Subcutaneous adipose tissue (tissue), 4 donors: ENCODE data around the gene HNRNPUL2. TPM values are rescaled to one million over a fixed set of nuclear protein-coding genes. Genes with fewer than 3 reads are reported as not detected.

Source experiments
- total RNA-seq, 4 donors: library from RNA; depleted of rRNA; stranded (reverse); fragments of >200 nt; gene quantifications; one replicate each; pipeline ENCODE4 v1.1.0, GENCODE V29; 2016
- TF ChIP-seq, protein P1 (sequence below): fragments of 450-650 bp; IDR thresholded peaks from one replicate; pipeline ENCODE4 v1.5.1; 2016; ENCODE audit warnings: low read depth, mild to moderate bottlenecking, control low read depth, antibody characterized with exemption, moderate library complexity

The HNRNPUL2 gene
- total RNA-seq, 4 donors from 2014 or later: 21.2 to 35.2 (median 29.3) TPM

DNA sequence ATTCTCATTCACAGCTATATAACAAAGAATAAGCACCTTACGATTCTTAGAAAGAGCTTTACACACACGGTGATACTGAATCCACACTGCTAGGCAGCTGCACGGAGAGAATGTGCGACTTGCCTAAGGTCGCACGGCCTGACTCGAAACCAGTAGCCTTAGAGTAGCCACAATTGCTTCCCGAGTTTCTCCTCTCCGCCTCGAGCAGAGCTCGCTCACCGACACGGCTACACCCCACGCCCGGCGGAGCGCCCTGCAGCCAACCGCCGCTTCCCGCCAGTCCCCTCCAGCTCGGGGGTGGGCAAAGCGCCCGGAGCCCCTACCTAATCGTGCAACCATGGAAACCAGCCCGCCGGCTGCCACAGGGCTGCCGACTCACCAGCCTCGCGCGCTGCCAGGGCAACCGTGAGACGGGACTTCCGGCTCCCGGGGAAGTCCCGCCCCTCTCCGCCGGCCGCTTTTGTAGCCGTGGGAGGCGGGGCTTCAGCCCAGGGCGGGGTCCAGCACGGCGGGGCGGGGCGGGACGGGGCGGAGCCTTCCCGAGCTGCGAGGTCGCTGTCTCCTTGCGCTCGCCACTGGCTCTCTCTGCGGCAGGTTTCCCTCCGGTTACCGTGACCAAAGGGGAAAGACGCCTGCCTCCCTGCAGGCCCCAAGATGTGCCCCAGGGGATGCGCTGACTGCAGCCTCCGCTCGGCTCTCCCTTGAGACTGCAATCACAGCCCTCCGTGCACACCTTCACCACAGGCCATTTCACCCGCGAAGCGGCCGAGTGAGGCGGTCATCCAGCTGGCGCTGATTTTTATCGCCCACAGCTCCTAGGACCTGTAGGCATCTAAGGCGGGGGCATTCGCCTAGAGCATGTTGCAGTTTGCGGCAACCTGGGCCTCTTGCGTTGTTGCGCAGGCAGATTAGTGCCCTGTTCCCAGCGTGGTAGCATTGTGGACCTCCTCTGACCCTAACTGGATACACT, 21.1 kb downstream of the HNRNPUL2 start:
- TF ChIP-seq, protein P1, sequence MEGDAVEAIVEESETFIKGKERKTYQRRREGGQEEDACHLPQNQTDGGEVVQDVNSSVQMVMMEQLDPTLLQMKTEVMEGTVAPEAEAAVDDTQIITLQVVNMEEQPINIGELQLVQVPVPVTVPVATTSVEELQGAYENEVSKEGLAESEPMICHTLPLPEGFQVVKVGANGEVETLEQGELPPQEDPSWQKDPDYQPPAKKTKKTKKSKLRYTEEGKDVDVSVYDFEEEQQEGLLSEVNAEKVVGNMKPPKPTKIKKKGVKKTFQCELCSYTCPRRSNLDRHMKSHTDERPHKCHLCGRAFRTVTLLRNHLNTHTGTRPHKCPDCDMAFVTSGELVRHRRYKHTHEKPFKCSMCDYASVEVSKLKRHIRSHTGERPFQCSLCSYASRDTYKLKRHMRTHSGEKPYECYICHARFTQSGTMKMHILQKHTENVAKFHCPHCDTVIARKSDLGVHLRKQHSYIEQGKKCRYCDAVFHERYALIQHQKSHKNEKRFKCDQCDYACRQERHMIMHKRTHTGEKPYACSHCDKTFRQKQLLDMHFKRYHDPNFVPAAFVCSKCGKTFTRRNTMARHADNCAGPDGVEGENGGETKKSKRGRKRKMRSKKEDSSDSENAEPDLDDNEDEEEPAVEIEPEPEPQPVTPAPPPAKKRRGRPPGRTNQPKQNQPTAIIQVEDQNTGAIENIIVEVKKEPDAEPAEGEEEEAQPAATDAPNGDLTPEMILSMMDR: no peak

GRCh38 chr11:62705413-62705812, 21.8 kb downstream of the HNRNPUL2 start:
- TF ChIP-seq, protein P1: no peak

DNA sequence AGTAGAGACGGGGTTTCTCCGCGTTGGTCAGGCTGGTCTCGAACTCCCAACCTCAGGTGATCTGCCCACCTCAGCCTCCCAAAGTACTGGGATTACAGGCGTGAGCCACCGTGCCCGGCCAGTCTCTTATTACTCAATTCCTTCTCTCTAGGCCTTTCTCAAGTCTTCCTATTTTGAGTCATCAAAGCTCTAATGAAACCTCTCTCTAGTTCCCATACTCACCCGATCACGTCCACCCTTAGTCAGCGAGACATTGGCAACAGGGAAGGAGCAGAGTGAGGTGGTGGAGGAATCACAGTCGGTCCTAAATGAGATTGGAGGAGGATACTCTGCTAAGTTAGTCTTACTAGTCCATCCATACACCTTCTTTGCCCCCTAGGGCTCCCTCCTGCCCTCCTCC, 25.0 kb downstream of the HNRNPUL2 start:
- TF ChIP-seq, protein P1: no peak

DNA sequence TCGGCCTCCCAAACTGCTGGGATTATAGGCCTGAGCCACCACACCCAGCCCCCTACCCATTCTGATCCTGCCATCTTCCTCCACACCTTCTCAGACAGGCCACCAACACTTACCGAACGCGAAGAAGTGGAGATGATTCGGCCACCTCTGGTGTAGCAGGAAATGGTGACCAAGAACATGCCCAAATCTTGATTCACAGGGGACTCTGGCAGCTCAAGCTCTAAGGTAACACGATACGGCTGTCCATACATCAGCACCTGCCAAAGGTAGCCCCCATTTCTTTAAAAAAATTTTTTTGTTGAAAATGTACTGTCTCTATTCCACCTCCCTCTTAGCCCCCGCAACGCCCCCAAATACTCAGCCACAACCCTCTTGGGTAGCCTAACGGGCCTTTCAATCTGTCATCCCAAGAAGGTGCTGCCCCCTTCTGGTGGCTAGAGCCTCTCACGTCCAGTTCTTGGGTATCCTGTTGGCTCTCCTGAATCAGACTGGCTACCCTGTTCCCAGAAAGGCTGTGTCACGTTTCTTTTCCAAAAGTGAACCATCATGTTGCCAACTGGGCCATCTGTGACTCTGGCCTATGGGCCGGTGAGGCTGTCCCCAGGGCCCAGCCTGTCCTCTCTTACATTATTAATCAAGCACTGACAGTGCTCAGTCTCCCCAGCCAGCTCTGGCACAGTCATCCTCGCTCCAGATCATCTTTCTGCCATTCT, 32.6 kb downstream of the HNRNPUL2 start:
- TF ChIP-seq, protein P1: no peak

GRCh38 chr11:62689421-62690183, 37.7 kb downstream of the HNRNPUL2 start, which contains the start of gene LRRN4CL:
Gene LRRN4CL, minus strand, starts transcription at chr11:62689530. Its CDS starts 1,022 bp downstream, at chr11:62688508.
- TF ChIP-seq, protein P1: no peak

DNA sequence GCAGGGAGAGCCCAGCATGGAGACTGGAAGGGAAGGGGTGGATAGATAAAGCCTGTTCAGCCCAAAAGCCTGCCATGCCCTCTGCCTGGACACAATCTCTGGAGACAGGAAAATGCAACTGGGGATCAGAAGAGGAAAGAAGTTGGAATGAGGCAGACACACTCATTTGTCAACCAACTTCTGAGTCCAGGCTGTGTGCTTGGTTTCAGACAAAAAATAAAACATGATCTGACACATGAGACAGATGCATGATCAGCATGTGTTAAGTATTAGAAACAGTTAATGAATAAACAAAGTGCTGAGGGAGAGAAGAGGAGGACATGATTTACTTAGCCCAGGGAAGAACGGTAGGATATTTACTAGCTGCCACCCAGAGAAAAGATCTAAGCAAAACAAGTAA, 38.8 kb downstream of the HNRNPUL2 start:
- TF ChIP-seq, protein P1: no peak
